Endothelial cell of umbilical vein (primary cell): ENCODE data around the gene DAO. TPM values are rescaled to one million over a fixed set of nuclear protein-coding genes. Genes with fewer than 3 reads are reported as not detected.

ENCODE experiments used
- BruUV-seq: library from RNA; stranded (reverse); fragments of 400-500 nt; replicated peaks from 2 replicates; lab custom pipeline; 2021; lab: Mats Ljungman, UMichigan
- CTCF ChIA-PET: fragments of 300-600, 350-600 bp; sonication (Branson Sonifier 250); formaldehyde crosslinking; loops from one replicate; lab custom pipeline; 2021; ENCODE audit warnings: antibody characterized with exemption, inconsistent platforms; lab: Charles Lee
- POLR2A ChIA-PET: fragments of 300-600, 350-600 bp; sonication (Branson Sonifier 250); formaldehyde crosslinking; loops from one replicate; lab custom pipeline; 2021; ENCODE audit warnings: antibody characterized with exemption, inconsistent platforms; lab: Charles Lee
- DNase-seq: peaks from one replicate; pipeline ENCODE4 v3.0.0-alpha.2; 2011; ENCODE audit warnings: low read depth, low spot score
- FAIRE-seq: peaks from 2 replicates; lab custom pipeline; 2011; peaks lifted over from hg19 to GRCh38; lab: Jason Lieb, UNC
- H2AFZ ChIP-seq: 2 replicates; pipeline ENCODE4 v1.6.0; 2012; ENCODE audit warnings: low read depth, low read length, control low read depth, inconsistent platforms
- H3K27ac ChIP-seq: 2 replicates; pipeline ENCODE4 v1.5.1; 2011; ENCODE audit warnings: low read depth, mild to moderate bottlenecking, control low read depth, low read length, moderate library complexity; ENCODE audit not compliant: insufficient read depth
- H3K27me3 ChIP-seq, 2 experiments: 2 replicates each; pipeline versions ENCODE4 v1.6.0 to v1.6.1; 2011; ENCODE audit warnings: low read length in 2 of 2, mixed read lengths in 1 of 2; ENCODE audit not compliant: control insufficient read depth in 2 of 2, insufficient read depth in 2 of 2
- H3K36me3 ChIP-seq, 2 experiments: 2 replicates in 1 of 2; 3 replicates in 1 of 2; pipeline ENCODE4 v1.5.1; 2011; ENCODE audit warnings: low read length in 2 of 2, mild to moderate bottlenecking in 1 of 2, moderate library complexity in 1 of 2; ENCODE audit not compliant: control insufficient read depth in 2 of 2, insufficient read depth in 2 of 2; ENCODE audit errors: extremely low read depth in 1 of 2
- H3K4me1 ChIP-seq: 3 replicates; pipeline ENCODE4 v1.5.1; 2011; ENCODE audit warnings: mild to moderate bottlenecking, low read length; ENCODE audit not compliant: control insufficient read depth, insufficient read depth; ENCODE audit errors: extremely low read depth
- H3K4me2 ChIP-seq: 2 replicates; pipeline ENCODE4 v1.6.1; 2011; ENCODE audit warnings: low read length, control low read depth, mixed read lengths; ENCODE audit not compliant: insufficient read depth
- H3K4me3 ChIP-seq, 3 experiments: fragments of 200-600 bp in 1 of 3; sonication (generic), shearing (Covaris generic) in 1 of 3; replicated peaks in 1 of 3; 2 replicates each; pipeline ENCODE4 v1.5.1; 2011 to 2016; ENCODE audit warnings: control low read depth in 3 of 3, low read length in 3 of 3, mild to moderate bottlenecking in 2 of 3, inconsistent platforms in 1 of 3, low read depth in 1 of 3, moderate library complexity in 1 of 3; ENCODE audit not compliant: insufficient read depth in 1 of 3
- H3K79me2 ChIP-seq: 2 replicates; pipeline ENCODE4 v1.6.0; 2012; ENCODE audit warnings: low read length, inconsistent platforms; ENCODE audit not compliant: control insufficient read depth, insufficient read depth
- H3K9ac ChIP-seq: replicated peaks from 2 replicates; pipeline ENCODE3; 2011; ENCODE audit warnings: low read length, control low read depth; ENCODE audit not compliant: insufficient read depth; ENCODE audit errors: extremely low read depth
- H3K9me1 ChIP-seq: replicated peaks from 3 replicates; pipeline ENCODE4 v1.6.0; 2011; ENCODE audit warnings: mild to moderate bottlenecking, low read length; ENCODE audit not compliant: control insufficient read depth, insufficient read depth; ENCODE audit errors: extremely low read depth
- H3K9me3 ChIP-seq: replicated peaks from 2 replicates; pipeline ENCODE4 v1.5.1; 2012; ENCODE audit warnings: low read length, inconsistent platforms; ENCODE audit not compliant: control insufficient read depth, insufficient read depth
- H4K20me1 ChIP-seq: replicated peaks from 2 replicates; pipeline ENCODE3; 2011; ENCODE audit warnings: mild to moderate bottlenecking, low read length; ENCODE audit not compliant: control insufficient read depth, insufficient read depth; ENCODE audit errors: extremely low read depth
- FOS ChIP-seq: IDR thresholded peaks from 2 replicates; pipeline ENCODE4 v1.6.1; 2011; ENCODE audit warnings: mild to moderate bottlenecking, low read length, moderate library complexity, borderline replicate concordance; ENCODE audit not compliant: insufficient read depth
- GATA2 ChIP-seq: IDR thresholded peaks from 2 replicates; pipeline ENCODE4 v1.7.0; 2011; ENCODE audit warnings: low read depth, mild to moderate bottlenecking, moderate library complexity, mixed read lengths, low read length; ENCODE audit not compliant: insufficient read length, insufficient read depth
- JUN ChIP-seq: IDR thresholded peaks from 2 replicates; pipeline ENCODE4 v1.6.1; 2011; ENCODE audit warnings: borderline replicate concordance, low read depth; ENCODE audit not compliant: insufficient read length, insufficient read depth
- MYC ChIP-seq: IDR thresholded peaks from one replicate; pipeline ENCODE4 v1.6.1; 2011; ENCODE audit warnings: mild to moderate bottlenecking, low read depth, low read length
- POLR2A ChIP-seq: IDR thresholded peaks from 2 replicates; pipeline ENCODE4 v1.6.1; 2012; ENCODE audit warnings: low read depth, mild to moderate bottlenecking, control low read depth, low read length
- POLR2AphosphoS5 ChIP-seq: IDR thresholded peaks from 2 replicates; pipeline ENCODE4 v1.6.1; 2012; ENCODE audit warnings: low read depth, mild to moderate bottlenecking, control low read depth, low read length, moderate library complexity; ENCODE audit not compliant: insufficient read depth
- dilution Hi-C: fragments of 300-500 bp; cut with MboI; formaldehyde crosslinking; loops from one replicate; pipeline ENCODE4 v1.15.0; 2019; ENCODE audit warnings: low sequenced_read_pairs; ENCODE audit not compliant: extremely low pct_ligation_motif_present
- intact Hi-C: fragments of 100-400 bp; cut with micrococcal nuclease; formaldehyde crosslinking; loops from one replicate; pipeline ENCODE4 v1.10.0; 2022
- polyA plus RNA-seq, 4 experiments: library from polyadenylated mRNA; depleted of rRNA in 3 of 4; stranded (reverse) in 3 of 4; unstranded in 1 of 4; fragments of >200 nt; gene quantifications; 2 replicates each; pipeline versions ENCODE4 v1.2.1 to v1.2.3, GENCODE V29; 2011 to 2012; ENCODE audit warnings: missing spikeins in 1 of 4
- total RNA-seq: library from RNA; stranded (reverse); gene quantifications from 2 replicates; pipeline ENCODE4 v1.2.3, GENCODE V29; 2021
- TF ChIP-seq, protein P1 (sequence below): IDR thresholded peaks from 2 replicates; pipeline ENCODE4 v1.6.1; 2011; ENCODE audit not compliant: insufficient read depth, insufficient read length

The DAO gene
- total and polyA plus RNA-seq, 2 donors (not counting 3 experiments of a cell fraction or from before 2014, with no cell fraction given): not detected

DNA sequence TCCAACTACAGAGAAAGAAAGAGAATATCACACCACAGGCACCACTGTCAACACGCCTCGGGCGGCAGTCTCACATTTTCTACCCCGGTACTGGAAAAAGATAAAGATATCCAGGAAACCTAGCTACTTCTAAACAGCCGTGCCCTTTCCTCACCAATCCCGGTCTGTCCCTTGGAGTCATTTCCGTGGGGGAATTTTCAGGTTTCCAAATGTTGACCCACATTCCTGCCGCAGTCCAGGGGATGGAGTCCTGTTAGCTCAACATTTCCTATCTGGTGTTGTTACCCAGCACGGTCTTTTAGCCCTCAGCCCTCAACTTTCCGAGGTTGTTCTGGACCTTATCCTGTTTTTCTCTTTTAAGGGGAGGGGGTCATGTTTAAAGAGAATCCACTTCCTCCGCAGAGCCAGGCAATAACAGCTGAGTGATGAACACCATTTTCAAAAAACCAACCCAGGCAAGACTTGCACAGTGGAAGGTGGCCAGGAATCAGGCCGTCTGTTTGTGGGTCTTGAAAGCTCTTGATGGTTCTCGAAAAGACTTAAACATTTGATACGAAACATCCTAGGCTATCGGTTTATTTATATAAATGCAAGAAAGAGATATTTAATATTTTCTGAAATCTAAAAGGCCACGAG, 27.1 kb upstream of the DAO start:
- H3K79me2 ChIP-seq: peaks cover 53% of the 10 kb centered on the region
- dilution Hi-C loops: no loop called here
- POLR2A ChIA-PET: interaction anchor here (0.7 to 4.8 kb wide), 4 partner anchors 14 to 292 kb away, joined by 3 to 41 read pairs (median 15); partner anchors contain the start of gene SART3
- H3K36me3 ChIP-seq: peaks cover 8 to 10% of the 10 kb centered on the region in 2 experiments
- no peaks in the 10 kb centered on the region for H4K20me1 ChIP-seq
- H3K9me1 ChIP-seq: no peaks in the 10 kb centered on the region
- peak; percentile 98 for FAIRE-seq
- peak overlapping the region; percentile 98 for H3K9ac ChIP-seq
- H3K4me2 ChIP-seq: peak overlapping the region; percentile 89
- no peaks in the 10 kb centered on the region for H3K9me3 ChIP-seq
- H2AFZ ChIP-seq: no peak overlapping the region
- TSS peak; percentile 54 for BruUV-seq
- H3K4me3 ChIP-seq: peak overlapping the region in 2 of 3 experiments; percentile 47 to 74
- CTCF ChIA-PET: interaction anchor here (0.8 to 5.3 kb wide), 16 partner anchors 9 to 188 kb away, joined by 3 to 67 read pairs (median 5); no protein-coding TSS in a partner anchor
- TF ChIP-seq POLR2A (peak; percentile 66), GATA2 (peak; percentile 84), FOS (peak; percentile 62), JUN (peak; percentile 35), POLR2AphosphoS5 (peak; percentile 86), MYC (no peak)
- TF ChIP-seq, protein P1, sequence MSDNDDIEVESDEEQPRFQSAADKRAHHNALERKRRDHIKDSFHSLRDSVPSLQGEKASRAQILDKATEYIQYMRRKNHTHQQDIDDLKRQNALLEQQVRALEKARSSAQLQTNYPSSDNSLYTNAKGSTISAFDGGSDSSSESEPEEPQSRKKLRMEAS: no peak
- intact Hi-C loops: loop anchor here (1.0 to 5.0 kb wide), 4 partner anchors 205 to 610 kb away; partner anchors contain the start of genes FICD and UNG
- DNase-seq: peak; percentile 99
- peaks cover 52% of the 10 kb centered on the region for H3K4me1 ChIP-seq
- H3K27ac ChIP-seq: peak overlapping the region; percentile 98
- no peaks in the 10 kb centered on the region for H3K27me3 ChIP-seq
